Uterus (tissue), 4 donors: ENCODE data around the gene SLC31A2. TPM values are rescaled to one million over a fixed set of nuclear protein-coding genes. Genes with fewer than 3 reads are reported as not detected.

ENCODE experiments used
- DNase-seq, 2 donors: peaks; one replicate each; pipeline ENCODE4 v3.0.0-alpha.2; 2019 to 2020
- H3K27ac ChIP-seq, 2 donors: fragments of 200-600 bp; sonication (generic); 1 replicate in 1 of 2; 2 replicates in 1 of 2; pipeline ENCODE4 v1.5.1; 2016 to 2018
- H3K27me3 ChIP-seq, 2 donors: fragments of 200-600 bp; sonication (generic); one replicate each; pipeline ENCODE4 v1.5.1; 2018 to 2019; ENCODE audit warnings: control low read depth in 1 of 2
- H3K36me3 ChIP-seq, 2 donors: fragments of 200-600 bp; sonication (generic); one replicate each; pipeline ENCODE4 v1.5.1; 2019; ENCODE audit warnings: control low read depth in 1 of 2
- H3K4me1 ChIP-seq, 2 donors: fragments of 200-600 bp; sonication (generic); one replicate each; pipeline ENCODE4 v1.5.1; 2018 to 2019; ENCODE audit warnings: control low read depth in 1 of 2
- H3K4me3 ChIP-seq, 2 donors: fragments of 200-600 bp; sonication (generic); 1 replicate in 1 of 2; 2 replicates in 1 of 2; pipeline ENCODE4 v1.5.1; 2018 to 2019; ENCODE audit warnings: mild to moderate bottlenecking in 1 of 2
- H3K9me3 ChIP-seq, 2 donors: fragments of 200-600 bp; sonication (generic); one replicate each; pipeline ENCODE4 v1.5.1; 2019; ENCODE audit warnings: control low read depth in 1 of 2
- CTCF ChIP-seq, 4 experiments: fragments of 200-600 bp in 2 of 4; fragments of 450-650 bp in 2 of 4; sonication (generic) in 2 of 4; IDR thresholded peaks; one replicate each; pipeline ENCODE4 v1.5.1; 2016 to 2019; ENCODE audit warnings: antibody characterized with exemption in 4 of 4, mild to moderate bottlenecking in 2 of 4, moderate library complexity in 1 of 4
- POLR2A ChIP-seq, 2 donors: fragments of 450-650 bp; IDR thresholded peaks; one replicate each; pipeline ENCODE4 v1.6.1; 2016; ENCODE audit warnings: antibody characterized with exemption in 2 of 2, mild to moderate bottlenecking in 1 of 2, moderate library complexity in 1 of 2
- intact Hi-C: fragments of 100-400 bp; cut with DNase I; formaldehyde crosslinking; loops from one replicate; pipeline ENCODE4 v1.15.1; 2023; ENCODE audit warnings: low total_unique reads
- total RNA-seq, 4 donors: library from RNA; depleted of rRNA in 3 of 4; stranded (reverse); fragments of >200 nt in 3 of 4; gene quantifications; one replicate each; pipeline versions ENCODE4 v1.1.0 to v1.2.4, GENCODE V29; 2014 to 2023
- donor health status: DM: yes; HTN: yes; CAD: no.

The SLC31A2 gene
- total RNA-seq, 4 donors from 2014 or later, result 3.0 to 20.0 (median 7.4) TPM

- intact Hi-C loops, result no loop called here
- no peak for TF ChIP-seq POLR2A (IDR thresholded peaks at IDR 0.05)
- no peak for TF ChIP-seq CTCF (IDR thresholded peaks at IDR 0.05)
- H3K36me3 ChIP-seq, result no peaks in the 10 kb centered on the region
Observed at GRCh38 chr9:113168809-113169208, 18.0 kb downstream of the SLC31A2 start.

GRCh38 chr9:113173341-113173740 lies 22.5 kb downstream of the SLC31A2 start:
- no peaks in the 10 kb centered on the region for H3K4me1 ChIP-seq
- H3K36me3 ChIP-seq, result no peaks in the 10 kb centered on the region
- TF ChIP-seq CTCF (IDR thresholded peaks at IDR 0.05), result no peak
- no peak for TF ChIP-seq POLR2A (IDR thresholded peaks at IDR 0.05)
- no peaks in the 10 kb centered on the region for H3K9me3 ChIP-seq
- DNase-seq, result no peak
- intact Hi-C loops, result no loop called here
- no peak overlapping the region for H3K4me3 ChIP-seq
- H3K27ac ChIP-seq, result no peak overlapping the region
- H3K27me3 ChIP-seq, result no peaks in the 10 kb centered on the region

More at GRCh38 chr9:113168809-113169208, 18.0 kb downstream of the SLC31A2 start:
- no peak for DNase-seq
- Histone ChIP-seq H3K4me3 (no peak overlapping the region), H3K27ac (no peak overlapping the region), H3K27me3 (no peaks in the 10 kb centered on the region), H3K9me3 (no peaks in the 10 kb centered on the region), H3K4me1 (no peaks in the 10 kb centered on the region)

- Histone ChIP-seq H3K36me3 (no peaks in the 10 kb centered on the region), H3K9me3 (no peaks in the 10 kb centered on the region), H3K27me3 (no peaks in the 10 kb centered on the region), H3K27ac (no peak overlapping the region), H3K4me1 (no peaks in the 10 kb centered on the region), H3K4me3 (no peak overlapping the region)
- intact Hi-C loops, result no loop called here
- no peak for DNase-seq
- TF ChIP-seq CTCF (IDR thresholded peaks at IDR 0.05), result no peak
- no peak for TF ChIP-seq POLR2A (IDR thresholded peaks at IDR 0.05)
Observed at GRCh38 chr9:113176803-113177202, 26.0 kb downstream of the SLC31A2 start.

- no peaks in the 10 kb centered on the region for H3K9me3 ChIP-seq
- DNase-seq, result no peak
- TF ChIP-seq CTCF (IDR thresholded peaks at IDR 0.05) (no peak), POLR2A (IDR thresholded peaks at IDR 0.05) (no peak)
- H3K27ac ChIP-seq, result no peak overlapping the region
- no peaks in the 10 kb centered on the region for H3K36me3 ChIP-seq
- no peaks in the 10 kb centered on the region for H3K4me1 ChIP-seq
- intact Hi-C loops, result no loop called here
- H3K27me3 ChIP-seq, result no peaks in the 10 kb centered on the region
- no peak overlapping the region for H3K4me3 ChIP-seq
Observed at GRCh38 chr9:113177251-113177650, 26.4 kb downstream of the SLC31A2 start.

- no peaks in the 10 kb centered on the region for H3K4me1 ChIP-seq
- intact Hi-C loops, result no loop called here
- no peak for DNase-seq
- no peaks in the 10 kb centered on the region for H3K27me3 ChIP-seq
- no peaks in the 10 kb centered on the region for H3K36me3 ChIP-seq
- TF ChIP-seq POLR2A (IDR thresholded peaks at IDR 0.05), result no peak
- TF ChIP-seq CTCF (IDR thresholded peaks at IDR 0.05), result no peak
- H3K4me3 ChIP-seq, result no peak overlapping the region
- no peaks in the 10 kb centered on the region for H3K9me3 ChIP-seq
- no peak overlapping the region for H3K27ac ChIP-seq
Observed at GRCh38 chr9:113178087-113178486, 27.3 kb downstream of the SLC31A2 start.
